ENCODE data around the gene KRTAP6-3.

- no peak for TF ChIP-seq CTCF (IDR thresholded peaks at IDR 0.05)
- no peak for TF ChIP-seq POLR2AphosphoS5 (IDR thresholded peaks at IDR 0.05)
- no peak for TF ChIP-seq POLR2A (IDR thresholded peaks at IDR 0.05)
- no peak for TF ChIP-seq EP300 (IDR thresholded peaks at IDR 0.05)
Observed at GRCh38 chr21:30561957-30562356, 30.3 kb upstream of the KRTAP6-3 start.

Data from gastroesophageal sphincter (tissue), 3 donors.